ENCODE data around the gene VDR. TPM values are rescaled to one million over a fixed set of nuclear protein-coding genes. Genes with fewer than 3 reads are reported as not detected.
A peak's percentile ranks its signal among the peaks of the same experiment; 100 is the strongest.

VDR gene
- total RNA-seq, 4 donors from 2014 or later = 16.6 to 25.0 (median 21.3) TPM

GRCh38 chr12:47908738-47909137 lies 3.9 kb upstream of the VDR start:
- intact Hi-C loops (cut with DNase I) = loop anchor here (5.0 kb wide), 1 partner anchor 34 kb away; no protein-coding TSS in a partner anchor
- Histone ChIP-seq H3K27ac (no peak overlapping the region), H3K4me3 (no peak overlapping the region), H3K36me3 (no peaks in the 10 kb centered on the region), H3K9me3 (no peaks in the 10 kb centered on the region), H3K4me1 (peaks cover 7 to 21% (median 8%) of the 10 kb centered on the region in 3 donors), H3K27me3 (no peaks in the 10 kb centered on the region)
- TF ChIP-seq CTCF (IDR thresholded peaks at IDR 0.05) = no peak
- no peak for TF ChIP-seq POLR2A (IDR thresholded peaks at IDR 0.05)
- DNase-seq = no peak

GRCh38 chr12:47907851-47908454 lies 3.2 kb upstream of the VDR start:
- no peak overlapping the region for H3K27ac ChIP-seq
- TF ChIP-seq POLR2A (IDR thresholded peaks at IDR 0.05) = no peak
- no peak for TF ChIP-seq CTCF (IDR thresholded peaks at IDR 0.05)
- DNase-seq = no peak

GRCh38 chr12:47903927-47904712 lies 674 bp downstream of the VDR start:
- Histone ChIP-seq H3K4me1 (peaks cover 46 to 67% (median 47%) of the 10 kb centered on the region in 3 donors), H3K9me3 (no peaks in the 10 kb centered on the region), H3K4me3 (peak overlapping the region; percentile 53 to 81 (median 65)), H3K36me3 (no peaks in the 10 kb centered on the region), H3K27me3 (no peaks in the 10 kb centered on the region), H3K27ac (peak overlapping the region; percentile 78 to 92 (median 84))
- DNase-seq = no peak
- WGBS, 2 donors = 2% methylated on average over 7 of the region's 7 CpGs
- intact Hi-C loops (cut with DNase I) = no loop called here
- TF ChIP-seq POLR2A (IDR thresholded peaks at IDR 0.05) (peak in 1 of 4 donors; percentile 57), CTCF (IDR thresholded peaks at IDR 0.05) (peak in 1 of 6 experiments; percentile 28)

More at GRCh38 chr12:47907851-47908454, 3.2 kb upstream of the VDR start:
- 66 to 67% methylated on average over 4 of the region's 4 CpGs for WGBS, 2 donors
- Histone ChIP-seq H3K9me3 (no peaks in the 10 kb centered on the region), H3K36me3 (no peaks in the 10 kb centered on the region), H3K4me1 (peaks cover 15 to 28% (median 16%) of the 10 kb centered on the region in 3 donors), H3K27me3 (no peaks in the 10 kb centered on the region), H3K4me3 (no peak overlapping the region)
- intact Hi-C loops (cut with DNase I) = loop anchor here (5.0 kb wide), 1 partner anchor 34 kb away; no protein-coding TSS in a partner anchor

- H3K9me3 ChIP-seq = no peaks in the 10 kb centered on the region
- H3K4me1 ChIP-seq = peaks cover 46 to 67% (median 47%) of the 10 kb centered on the region in 3 donors
- intact Hi-C loops (cut with DNase I) = no loop called here
- DNase-seq = no peak
- H3K27ac ChIP-seq = peak overlapping the region; percentile 72 to 92 (median 84)
- WGBS, 2 donors = 18% methylated on average over 3 of the region's 3 CpGs; no CpG with 5 or more reads in 1 of the 2 donors
- H3K36me3 ChIP-seq = peaks cover 0 to 5% (median 0%) of the 10 kb centered on the region in 3 donors
- H3K27me3 ChIP-seq = no peaks in the 10 kb centered on the region
- H3K4me3 ChIP-seq = peak overlapping the region; percentile 53 to 81 (median 65)
- no peak for TF ChIP-seq CTCF (IDR thresholded peaks at IDR 0.05)
- no peak for TF ChIP-seq POLR2A (IDR thresholded peaks at IDR 0.05)
Observed at GRCh38 chr12:47903151-47903611, 1.6 kb downstream of the VDR start.

- H3K9me3 ChIP-seq = no peaks in the 10 kb centered on the region
- no peaks in the 10 kb centered on the region for H3K27me3 ChIP-seq
- peak overlapping the region in 1 of 4 donors; percentile 46 for H3K27ac ChIP-seq
- no peak overlapping the region for H3K4me3 ChIP-seq
- DNase-seq = no peak
- TF ChIP-seq POLR2A (IDR thresholded peaks at IDR 0.05) (no peak), CTCF (IDR thresholded peaks at IDR 0.05) (no peak)
- intact Hi-C loops (cut with DNase I) = no loop called here
- peaks cover 47 to 73% (median 51%) of the 10 kb centered on the region in 3 donors for H3K4me1 ChIP-seq
- peaks cover 0 to 10% (median 0%) of the 10 kb centered on the region in 3 donors for H3K36me3 ChIP-seq
Observed at GRCh38 chr12:47902131-47902639, 2.6 kb downstream of the VDR start.

All from esophagus squamous epithelium (tissue), 5 donors.